HG03575 (cell line): ENCODE measurements around the gene FAM216A.

Source experiments
- ATAC-seq: cut with Tn5 transposase; IDR thresholded peaks from one replicate; pipeline ENCODE4 v1.9.1; 2021; ENCODE audit not compliant: unreplicated experiment, insufficient number of reproducible peaks, low FRiP score; ENCODE audit errors: extremely low read depth

FAM216A gene

GRCh38 chr12:110536834-110537604, 68.4 kb downstream of the FAM216A start:
- ATAC-seq, result no peak

DNA sequence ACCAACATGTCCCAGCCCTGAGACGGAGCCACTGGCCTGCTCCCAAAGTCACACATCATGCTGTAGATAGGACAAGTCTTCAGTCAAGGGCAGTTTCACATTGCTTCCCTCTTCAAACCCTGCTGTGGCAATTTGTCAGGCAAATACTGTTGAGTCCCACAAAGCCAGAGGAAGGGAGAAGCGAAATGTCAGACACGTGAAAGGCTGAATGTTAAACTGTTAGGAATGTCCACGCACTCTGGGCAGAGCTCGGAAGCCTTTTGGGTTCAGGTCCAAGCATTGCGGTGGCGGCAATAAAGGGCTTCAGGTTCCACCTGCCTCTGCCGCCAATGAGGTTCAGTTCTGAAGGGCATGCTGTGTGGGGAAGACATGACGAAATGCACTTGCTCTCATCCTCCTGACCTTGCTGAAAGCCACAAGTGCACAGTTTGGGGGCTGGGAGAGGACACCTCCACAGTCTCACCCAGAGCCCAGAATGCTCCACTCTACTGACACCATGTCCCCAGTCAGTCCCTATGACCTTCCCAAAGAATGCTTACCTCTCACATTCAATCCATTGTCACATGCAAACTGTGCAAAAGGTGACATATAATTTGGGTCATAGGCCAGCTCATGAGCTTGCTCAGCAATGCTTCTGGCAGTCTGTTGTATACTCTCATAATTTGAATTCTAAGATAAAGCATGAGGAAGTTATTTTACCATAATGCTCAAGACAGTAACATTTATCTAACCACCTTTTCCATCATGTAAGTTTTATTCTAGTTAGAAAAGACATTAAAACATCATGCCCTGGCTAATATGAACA, 69.2 kb downstream of the FAM216A start:
- ATAC-seq, result no peak

GRCh38 chr12:110538869-110539622, 70.4 kb downstream of the FAM216A start:
- ATAC-seq, result no peak
